ENCODE data around the gene LAT.

The LAT gene

DNA sequence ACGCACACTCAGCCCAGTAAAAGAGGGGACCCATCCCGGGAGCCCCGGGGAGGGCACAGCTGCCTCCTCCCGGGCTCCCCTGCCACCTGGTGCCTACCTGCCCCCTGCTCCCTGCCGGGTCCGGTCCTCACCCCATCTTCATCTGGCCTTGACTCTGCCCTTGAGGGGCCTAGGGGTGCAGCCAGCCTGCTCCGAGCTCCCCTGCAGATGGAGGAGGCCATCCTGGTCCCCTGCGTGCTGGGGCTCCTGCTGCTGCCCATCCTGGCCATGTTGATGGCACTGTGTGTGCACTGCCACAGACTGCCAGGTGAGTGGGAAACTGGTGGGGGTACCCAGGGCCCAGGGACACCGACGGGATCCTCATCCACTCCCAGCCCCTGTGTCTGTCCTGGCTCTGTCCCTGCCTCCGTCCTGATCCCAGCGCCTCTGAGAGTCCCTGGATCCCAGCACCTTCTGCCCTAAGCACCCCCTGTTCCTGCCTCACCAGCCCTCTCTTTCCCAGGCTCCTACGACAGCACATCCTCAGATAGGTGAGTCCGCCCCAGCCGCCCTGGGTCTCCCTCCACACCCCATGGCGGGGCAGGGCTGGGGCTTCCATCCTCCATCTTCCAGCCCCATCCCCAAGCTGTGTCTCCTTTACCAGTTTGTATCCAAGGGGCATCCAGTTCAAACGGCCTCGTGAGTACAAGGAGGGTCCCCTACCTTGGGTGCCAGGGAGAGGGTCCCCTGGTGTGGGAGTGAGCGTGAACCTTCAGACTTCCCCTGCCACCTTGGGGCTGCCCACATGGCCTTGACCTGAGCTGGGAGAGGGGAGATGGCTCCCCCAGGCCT lies 574 bp downstream of the LAT start:
- no peak overlapping the region for H3K4me3 ChIP-seq (ENCODE audit: low read depth, low read length)
- TF ChIP-seq, protein P1, sequence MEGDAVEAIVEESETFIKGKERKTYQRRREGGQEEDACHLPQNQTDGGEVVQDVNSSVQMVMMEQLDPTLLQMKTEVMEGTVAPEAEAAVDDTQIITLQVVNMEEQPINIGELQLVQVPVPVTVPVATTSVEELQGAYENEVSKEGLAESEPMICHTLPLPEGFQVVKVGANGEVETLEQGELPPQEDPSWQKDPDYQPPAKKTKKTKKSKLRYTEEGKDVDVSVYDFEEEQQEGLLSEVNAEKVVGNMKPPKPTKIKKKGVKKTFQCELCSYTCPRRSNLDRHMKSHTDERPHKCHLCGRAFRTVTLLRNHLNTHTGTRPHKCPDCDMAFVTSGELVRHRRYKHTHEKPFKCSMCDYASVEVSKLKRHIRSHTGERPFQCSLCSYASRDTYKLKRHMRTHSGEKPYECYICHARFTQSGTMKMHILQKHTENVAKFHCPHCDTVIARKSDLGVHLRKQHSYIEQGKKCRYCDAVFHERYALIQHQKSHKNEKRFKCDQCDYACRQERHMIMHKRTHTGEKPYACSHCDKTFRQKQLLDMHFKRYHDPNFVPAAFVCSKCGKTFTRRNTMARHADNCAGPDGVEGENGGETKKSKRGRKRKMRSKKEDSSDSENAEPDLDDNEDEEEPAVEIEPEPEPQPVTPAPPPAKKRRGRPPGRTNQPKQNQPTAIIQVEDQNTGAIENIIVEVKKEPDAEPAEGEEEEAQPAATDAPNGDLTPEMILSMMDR (IDR thresholded peaks at IDR 0.05; ENCODE audit: low read depth, low read length, missing control alignments), result no peak
- H3K27ac ChIP-seq, result no peak overlapping the region
- in situ Hi-C loops (cut with HindIII; ENCODE audit: low pct_ligation_motif_present, low sequenced_read_pairs), result no loop called here
- DNase-seq, result no peak
- H3K27me3 ChIP-seq (replicated peaks), result no peaks in the 10 kb centered on the region
- H3K36me3 ChIP-seq (replicated peaks), result peaks cover 62% of the 10 kb centered on the region

DNA sequence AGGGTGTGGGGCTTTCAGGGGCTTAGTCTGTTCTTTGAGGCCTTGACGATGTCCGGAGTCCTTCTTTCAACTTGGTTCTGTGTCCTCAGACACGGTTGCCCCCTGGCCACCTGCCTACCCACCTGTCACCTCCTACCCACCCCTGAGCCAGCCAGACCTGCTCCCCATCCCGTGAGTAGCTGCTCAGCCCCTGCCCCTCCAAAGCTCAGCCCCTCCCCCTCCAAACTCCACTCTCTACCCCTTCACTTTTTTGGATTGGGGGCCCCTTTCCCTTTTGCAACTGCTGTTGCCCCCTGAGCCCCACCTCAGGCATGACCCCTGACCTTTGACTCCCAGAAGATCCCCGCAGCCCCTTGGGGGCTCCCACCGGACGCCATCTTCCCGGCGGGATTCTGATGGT lies 1.2 kb downstream of the LAT start:
- H3K4me3 ChIP-seq (ENCODE audit: low read depth, low read length), result no peak overlapping the region
- no peaks in the 10 kb centered on the region for H3K27me3 ChIP-seq (replicated peaks)
- peaks cover 56% of the 10 kb centered on the region for H3K36me3 ChIP-seq (replicated peaks)
- TF ChIP-seq, protein P1 (IDR thresholded peaks at IDR 0.05; ENCODE audit: low read depth, low read length, missing control alignments), result no peak
- H3K27ac ChIP-seq, result no peak overlapping the region
- in situ Hi-C loops (cut with HindIII; ENCODE audit: low pct_ligation_motif_present, low sequenced_read_pairs), result no loop called here
- no peak for DNase-seq

DNA sequence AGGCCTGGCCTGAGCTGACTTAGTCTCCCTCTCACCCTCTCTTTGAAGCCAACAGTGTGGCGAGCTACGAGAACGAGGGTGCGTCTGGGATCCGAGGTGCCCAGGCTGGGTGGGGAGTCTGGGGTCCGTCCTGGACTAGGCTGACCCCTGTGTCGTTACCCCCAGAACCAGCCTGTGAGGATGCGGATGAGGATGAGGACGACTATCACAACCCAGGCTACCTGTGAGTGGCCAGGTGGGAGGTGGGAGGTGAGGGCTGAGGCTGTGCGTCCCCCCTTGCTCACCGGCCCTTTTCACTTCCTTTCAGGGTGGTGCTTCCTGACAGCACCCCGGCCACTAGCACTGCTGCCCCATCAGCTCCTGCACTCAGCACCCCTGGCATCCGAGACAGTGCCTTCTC lies 1.6 kb downstream of the LAT start:
- Histone ChIP-seq H3K36me3 (replicated peaks) (peaks cover 52% of the 10 kb centered on the region), H3K27ac (no peak overlapping the region), H3K27me3 (replicated peaks) (no peaks in the 10 kb centered on the region), H3K4me3 (ENCODE audit: low read depth, low read length) (no peak overlapping the region)
- DNase-seq, result no peak
- in situ Hi-C loops (cut with HindIII; ENCODE audit: low pct_ligation_motif_present, low sequenced_read_pairs), result no loop called here
- TF ChIP-seq, protein P1 (IDR thresholded peaks at IDR 0.05; ENCODE audit: low read depth, low read length, missing control alignments), result no peak

DNA sequence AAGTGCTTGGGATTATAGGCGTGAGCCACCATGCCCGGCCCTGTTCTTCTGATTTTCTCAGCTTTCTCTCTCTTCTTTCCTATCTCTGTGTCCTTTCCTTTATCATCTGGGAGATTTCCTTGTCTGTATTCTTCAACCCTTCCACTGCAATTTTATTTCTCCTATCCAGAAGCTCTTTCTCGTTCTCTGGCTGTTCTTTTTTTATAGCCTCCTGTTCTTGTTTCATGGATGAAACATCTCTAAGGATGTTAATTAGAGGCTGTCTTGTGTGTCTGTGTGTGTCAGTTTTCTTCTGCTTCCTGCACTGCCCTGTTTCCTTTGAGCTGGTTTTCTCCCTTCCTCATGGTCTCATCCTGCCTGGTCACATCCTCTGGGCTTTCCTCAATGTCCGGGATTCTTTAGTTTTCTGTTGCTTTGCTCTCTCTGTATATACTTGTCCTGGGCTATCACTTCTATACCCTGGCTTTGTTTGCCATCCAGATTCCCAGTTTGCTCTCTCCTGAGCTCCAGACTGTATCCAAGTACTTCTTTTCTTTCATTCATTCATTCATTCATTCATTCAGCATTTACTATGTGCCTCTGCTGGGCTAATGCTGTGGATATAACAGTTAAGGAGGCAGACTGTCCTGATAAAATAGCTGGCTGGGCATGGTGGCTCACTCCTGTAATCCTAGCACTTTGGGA lies 2.5 kb downstream of the LAT start:
- no peak for DNase-seq
- Histone ChIP-seq H3K27me3 (replicated peaks) (no peaks in the 10 kb centered on the region), H3K36me3 (replicated peaks) (peaks cover 44% of the 10 kb centered on the region), H3K4me3 (ENCODE audit: low read depth, low read length) (no peak overlapping the region), H3K27ac (no peak overlapping the region)
- TF ChIP-seq, protein P1 (IDR thresholded peaks at IDR 0.05; ENCODE audit: low read depth, low read length, missing control alignments), result no peak
- in situ Hi-C loops (cut with HindIII; ENCODE audit: low pct_ligation_motif_present, low sequenced_read_pairs), result no loop called here

DNA sequence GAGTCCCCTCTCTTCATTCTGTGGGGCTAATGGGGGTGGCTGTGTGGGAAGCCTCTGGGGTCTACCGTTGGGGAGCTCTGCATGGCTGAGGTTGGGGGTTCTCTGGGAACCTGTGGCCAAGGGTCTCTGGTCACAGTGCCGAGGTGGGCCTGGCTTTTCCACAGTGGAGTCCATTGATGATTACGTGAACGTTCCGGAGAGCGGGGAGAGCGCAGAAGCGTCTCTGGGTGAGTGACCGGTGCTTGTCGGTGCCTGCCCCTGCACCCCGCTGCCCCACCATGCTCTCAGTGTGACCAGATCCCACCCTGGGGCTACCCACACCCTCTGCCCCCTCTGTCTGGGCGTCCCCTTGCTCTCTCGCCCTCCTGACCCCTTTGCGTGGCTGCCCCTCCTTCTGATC lies 4.5 kb downstream of the LAT start:
- DNase-seq, result no peak
- peaks cover 23% of the 10 kb centered on the region for H3K36me3 ChIP-seq (replicated peaks)
- H3K27ac ChIP-seq, result no peak overlapping the region
- no peaks in the 10 kb centered on the region for H3K27me3 ChIP-seq (replicated peaks)
- H3K4me3 ChIP-seq (ENCODE audit: low read depth, low read length), result no peak overlapping the region
- TF ChIP-seq, protein P1 (IDR thresholded peaks at IDR 0.05; ENCODE audit: low read depth, low read length, missing control alignments), result no peak
- in situ Hi-C loops (cut with HindIII; ENCODE audit: low pct_ligation_motif_present, low sequenced_read_pairs), result no loop called here
